22Rv1 (cell line): ENCODE data around the gene SLC1A5.
A peak's percentile ranks its signal among the peaks of the same experiment; 100 is the strongest.

ENCODE experiments used
- H3K27ac ChIP-seq: fragments of 450-650 bp; 2 replicates; pipeline ENCODE4 v1.5.1; 2017
- CTCF ChIP-seq: fragments of 450-650 bp; IDR thresholded peaks from 2 replicates; pipeline ENCODE4 v1.5.1; 2017; ENCODE audit warnings: mild to moderate bottlenecking
- ZFX ChIP-seq: fragments of 450-650 bp; IDR thresholded peaks from 2 replicates; pipeline ENCODE4 v1.6.1; 2017; ENCODE audit warnings: antibody characterized with exemption, borderline replicate concordance

Gene SLC1A5

GRCh38 chr19:46788262-46788967 is at the start of gene SLC1A5:
SLC1A5 (minus strand) TSS chr19:46788594; CDS start chr19:46787965, 629 bp downstream.
- H3K27ac ChIP-seq, result peak within 1 kb of the TSS; percentile 93
- TF ChIP-seq ZFX (no peak), CTCF (no peak)

- no peak overlapping the region for H3K27ac ChIP-seq
- TF ChIP-seq ZFX (no peak), CTCF (no peak)
Measured at GRCh38 chr19:46838160-46838559, 49.8 kb upstream of the SLC1A5 start.

GRCh38 chr19:46834984-46835383 is 46.6 kb upstream of the SLC1A5 start:
- no peak overlapping the region for H3K27ac ChIP-seq
- TF ChIP-seq CTCF (no peak), ZFX (no peak)

- no peak for TF ChIP-seq ZFX
- no peak for TF ChIP-seq CTCF
- no peak overlapping the region for H3K27ac ChIP-seq
Measured at GRCh38 chr19:46834121-46834520, 45.7 kb upstream of the SLC1A5 start.

- TF ChIP-seq CTCF, result no peak
- TF ChIP-seq ZFX, result no peak
- H3K27ac ChIP-seq, result peak overlapping the region; percentile 48; the same call in 1 of the 2 replicates
Measured at GRCh38 chr19:46830864-46831263, 42.5 kb upstream of the SLC1A5 start.

- no peak for TF ChIP-seq CTCF
- TF ChIP-seq ZFX, result no peak
- H3K27ac ChIP-seq, result no peak overlapping the region
Measured at GRCh38 chr19:46828484-46828883, 40.1 kb upstream of the SLC1A5 start.

GRCh38 chr19:46825731-46826055 is 37.3 kb upstream of the SLC1A5 start:
- H3K27ac ChIP-seq, result no peak overlapping the region
- TF ChIP-seq CTCF (no peak), ZFX (no peak)
